ENCODE results near the gene MPND.

DNA sequence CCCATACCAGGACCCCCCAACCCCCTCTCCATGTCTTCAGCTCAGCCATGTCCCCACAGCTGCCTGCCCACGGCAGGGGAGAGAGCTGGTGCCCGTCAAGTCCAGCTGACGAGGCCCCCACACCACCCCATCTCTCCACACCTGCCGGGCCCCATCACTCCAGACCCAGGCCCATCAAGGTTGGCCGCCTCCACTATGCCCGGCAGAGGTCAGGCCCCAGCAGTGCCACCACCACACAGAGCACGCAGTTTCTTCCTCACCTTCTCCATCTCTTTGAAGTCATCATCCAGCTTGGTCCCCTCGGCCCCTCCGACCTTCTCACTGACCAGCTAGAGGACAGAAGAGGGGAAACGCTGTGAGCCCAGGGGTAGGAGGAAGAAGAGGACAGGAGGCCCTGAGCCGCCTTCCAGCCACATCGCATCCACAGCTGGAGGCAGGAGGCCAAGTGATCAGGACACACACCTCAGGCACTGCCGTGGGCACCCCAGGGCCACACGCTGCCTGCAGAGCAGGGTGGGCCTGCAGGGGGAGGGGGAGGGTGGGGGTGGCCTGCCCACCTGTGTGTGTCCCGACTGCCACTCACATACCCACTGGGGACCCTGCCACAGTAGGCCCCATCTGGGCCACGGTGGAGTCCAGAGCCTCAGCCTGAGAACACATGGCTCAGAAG, 23.4 kb downstream of the MPND start:
- TF ChIP-seq SIN3A (IDR thresholded peaks at IDR 0.05; ENCODE audit: low read depth) (no peak), POLR2A (IDR thresholded peaks at IDR 0.05; ENCODE audit: borderline replicate concordance, extremely low read depth, insufficient read depth, insufficient read length) (no peak), EZH2phosphoT487 (IDR thresholded peaks at IDR 0.05; ENCODE audit: borderline replicate concordance) (no peak), POLR2AphosphoS5 (IDR thresholded peaks at IDR 0.05; ENCODE audit: low read depth, low read length) (no peak), SP1 (IDR thresholded peaks at IDR 0.05; ENCODE audit: low read depth) (no peak)
- TF ChIP-seq, protein P1, sequence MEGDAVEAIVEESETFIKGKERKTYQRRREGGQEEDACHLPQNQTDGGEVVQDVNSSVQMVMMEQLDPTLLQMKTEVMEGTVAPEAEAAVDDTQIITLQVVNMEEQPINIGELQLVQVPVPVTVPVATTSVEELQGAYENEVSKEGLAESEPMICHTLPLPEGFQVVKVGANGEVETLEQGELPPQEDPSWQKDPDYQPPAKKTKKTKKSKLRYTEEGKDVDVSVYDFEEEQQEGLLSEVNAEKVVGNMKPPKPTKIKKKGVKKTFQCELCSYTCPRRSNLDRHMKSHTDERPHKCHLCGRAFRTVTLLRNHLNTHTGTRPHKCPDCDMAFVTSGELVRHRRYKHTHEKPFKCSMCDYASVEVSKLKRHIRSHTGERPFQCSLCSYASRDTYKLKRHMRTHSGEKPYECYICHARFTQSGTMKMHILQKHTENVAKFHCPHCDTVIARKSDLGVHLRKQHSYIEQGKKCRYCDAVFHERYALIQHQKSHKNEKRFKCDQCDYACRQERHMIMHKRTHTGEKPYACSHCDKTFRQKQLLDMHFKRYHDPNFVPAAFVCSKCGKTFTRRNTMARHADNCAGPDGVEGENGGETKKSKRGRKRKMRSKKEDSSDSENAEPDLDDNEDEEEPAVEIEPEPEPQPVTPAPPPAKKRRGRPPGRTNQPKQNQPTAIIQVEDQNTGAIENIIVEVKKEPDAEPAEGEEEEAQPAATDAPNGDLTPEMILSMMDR (IDR thresholded peaks at IDR 0.05 in 2 of 3, conservative IDR thresholded peaks at IDR 0.05 in 1 of 3; ENCODE audit: borderline replicate concordance in 1 of 3, insufficient read depth in 1 of 3, low read depth in 2 of 3, low read length in 2 of 3), result no peak
- TF ChIP-seq, protein P2, sequence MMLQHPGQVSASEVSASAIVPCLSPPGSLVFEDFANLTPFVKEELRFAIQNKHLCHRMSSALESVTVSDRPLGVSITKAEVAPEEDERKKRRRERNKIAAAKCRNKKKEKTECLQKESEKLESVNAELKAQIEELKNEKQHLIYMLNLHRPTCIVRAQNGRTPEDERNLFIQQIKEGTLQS (IDR thresholded peaks at IDR 0.05), result no peak
